Karpas-422 (cell line): ENCODE results near the gene PASK. TPM values are rescaled to one million over a fixed set of nuclear protein-coding genes. Genes with fewer than 3 reads are reported as not detected.

Source experiments
- DNase-seq: peaks from one replicate; pipeline ENCODE4 v3.0.0-alpha.2; 2015
- H2AFZ ChIP-seq: fragments of 200-600 bp; sonication (generic); 2 replicates; pipeline ENCODE4 v1.6.1; 2014; ENCODE audit warnings: antibody characterized with exemption, low read length, mixed read lengths
- H3K27ac ChIP-seq: fragments of 200-600 bp; sonication (generic); 2 replicates; pipeline ENCODE4 v1.5.1; 2014; ENCODE audit warnings: mild to moderate bottlenecking, low read length, moderate library complexity
- H3K27me3 ChIP-seq: fragments of 200-600 bp; sonication (generic); 2 replicates; pipeline ENCODE4 v1.6.1; 2014; ENCODE audit warnings: low read length, mixed read lengths
- H3K36me3 ChIP-seq: fragments of 200-600 bp; sonication (generic); 2 replicates; pipeline ENCODE4 v1.6.1; 2014; ENCODE audit warnings: low read length, mixed read lengths; ENCODE audit not compliant: insufficient read depth
- H3K4me1 ChIP-seq: fragments of 200-600 bp; sonication (generic); 2 replicates; pipeline ENCODE4 v1.6.1; 2014; ENCODE audit warnings: mild to moderate bottlenecking, low read length, mixed read lengths
- H3K4me2 ChIP-seq: fragments of 200-600 bp; sonication (generic); 2 replicates; pipeline ENCODE4 v1.6.1; 2014; ENCODE audit warnings: low read length, low read depth, mild to moderate bottlenecking; ENCODE audit not compliant: poor library complexity, severe bottlenecking
- H3K4me3 ChIP-seq: fragments of 200-600 bp; sonication (generic); 2 replicates; pipeline ENCODE4 v1.5.1; 2014; ENCODE audit warnings: mild to moderate bottlenecking, antibody characterized with exemption, low read length, mixed read lengths
- H3K79me2 ChIP-seq: fragments of 200-600 bp; sonication (generic); 2 replicates; pipeline ENCODE4 v1.6.1; 2014; ENCODE audit warnings: mild to moderate bottlenecking, low read length, mixed read lengths
- H3K9ac ChIP-seq: fragments of 200-600 bp; sonication (generic); 2 replicates; pipeline ENCODE4 v1.6.0; 2014; ENCODE audit warnings: low read length
- H3K9me2 ChIP-seq: fragments of 200-600 bp; sonication (generic), shearing (Covaris generic); replicated peaks from 2 replicates; pipeline ENCODE4 v1.6.0; 2014; ENCODE audit warnings: mild to moderate bottlenecking, low read length, moderate library complexity; ENCODE audit not compliant: insufficient read depth
- H3K9me3 ChIP-seq: fragments of 300-700, 200-600 bp; sonication (generic); 2 replicates; pipeline ENCODE4 v1.6.1; 2014; ENCODE audit warnings: low read length, mixed read lengths
- H4K20me1 ChIP-seq: fragments of 200-600 bp; sonication (generic); 2 replicates; pipeline ENCODE4 v1.6.1; 2014; ENCODE audit warnings: mild to moderate bottlenecking, antibody characterized with exemption, low read length, low read depth; ENCODE audit not compliant: insufficient read depth
- total RNA-seq: library from RNA; depleted of rRNA; stranded (reverse); fragments of >200 nt; shearing (Covaris generic); gene quantifications from 2 replicates; pipeline ENCODE4 v1.2.3, GENCODE V29; 2014; ENCODE audit warnings: low replicate concordance

Gene PASK
- total RNA-seq, 1 experiment from 2014 or later = 23.9 TPM

- no peaks in the 10 kb centered on the region for H3K9me3 ChIP-seq
- DNase-seq = no peak
- H3K4me1 ChIP-seq = no peaks in the 10 kb centered on the region
- no peak overlapping the region for H3K4me2 ChIP-seq
- no peak overlapping the region for H2AFZ ChIP-seq
- no peaks in the 10 kb centered on the region for H3K9me2 ChIP-seq
- H3K9ac ChIP-seq = no peak overlapping the region
- peaks cover 30% of the 10 kb centered on the region for H3K36me3 ChIP-seq
- H3K79me2 ChIP-seq = no peaks in the 10 kb centered on the region
- H3K4me3 ChIP-seq = no peak overlapping the region
- H3K27me3 ChIP-seq = no peaks in the 10 kb centered on the region
- H4K20me1 ChIP-seq = peaks cover 12% of the 10 kb centered on the region; the same call in 1 of the 2 replicates
- no peak overlapping the region for H3K27ac ChIP-seq
Observed at GRCh38 chr2:241088791-241089732, 60.2 kb downstream of the PASK start.

DNA sequence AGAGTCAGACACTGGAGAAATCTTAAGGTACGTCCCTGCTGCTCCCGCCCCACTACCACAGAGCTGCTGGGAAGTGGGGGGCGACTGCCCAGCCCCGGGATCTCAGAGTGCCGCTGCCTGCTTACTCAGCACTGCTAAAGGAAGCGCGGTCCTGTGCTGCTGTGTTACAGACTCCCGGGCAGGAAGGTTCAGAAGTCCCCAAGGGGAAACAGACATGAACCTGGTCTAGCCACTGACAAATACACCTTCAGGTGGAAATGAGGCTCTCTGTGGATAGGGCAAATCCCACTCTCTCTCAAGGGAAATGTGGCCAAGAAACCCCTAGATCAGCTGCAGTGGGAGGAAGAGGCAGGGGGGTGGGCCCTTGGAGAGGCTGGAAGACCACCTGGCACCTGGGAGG is 60.9 kb downstream of the PASK start:
- Histone ChIP-seq H3K9me3 (no peaks in the 10 kb centered on the region), H3K9me2 (no peaks in the 10 kb centered on the region), H2AFZ (no peak overlapping the region), H3K4me2 (no peak overlapping the region), H4K20me1 (peaks cover 12% of the 10 kb centered on the region; the same call in 1 of the 2 replicates), H3K27me3 (no peaks in the 10 kb centered on the region), H3K27ac (no peak overlapping the region), H3K4me3 (no peak overlapping the region), H3K4me1 (no peaks in the 10 kb centered on the region), H3K36me3 (peaks cover 30% of the 10 kb centered on the region), H3K9ac (no peak overlapping the region), H3K79me2 (no peaks in the 10 kb centered on the region)
- DNase-seq = no peak

GRCh38 chr2:241087420-241088268 is 61.6 kb downstream of the PASK start:
- H3K4me1 ChIP-seq = no peaks in the 10 kb centered on the region
- no peak overlapping the region for H3K4me3 ChIP-seq
- H4K20me1 ChIP-seq = peaks cover 12% of the 10 kb centered on the region; the same call in 1 of the 2 replicates
- H3K4me2 ChIP-seq = no peak overlapping the region
- H3K36me3 ChIP-seq = peaks cover 30% of the 10 kb centered on the region
- no peaks in the 10 kb centered on the region for H3K79me2 ChIP-seq
- H3K9me3 ChIP-seq = no peaks in the 10 kb centered on the region
- H2AFZ ChIP-seq = no peak overlapping the region
- H3K9ac ChIP-seq = no peak overlapping the region
- H3K27ac ChIP-seq = no peak overlapping the region
- no peaks in the 10 kb centered on the region for H3K9me2 ChIP-seq
- no peak for DNase-seq
- no peaks in the 10 kb centered on the region for H3K27me3 ChIP-seq

- H3K27ac ChIP-seq = no peak overlapping the region
Observed at GRCh38 chr2:241084856-241085444, 64.3 kb downstream of the PASK start.

GRCh38 chr2:241083091-241083415 is 66.2 kb downstream of the PASK start:
- Histone ChIP-seq H3K4me2 (no peak overlapping the region), H3K27me3 (no peaks in the 10 kb centered on the region), H3K4me1 (no peaks in the 10 kb centered on the region), H2AFZ (no peak overlapping the region), H3K36me3 (peaks cover 15% of the 10 kb centered on the region; the same call in 1 of the 2 replicates), H3K4me3 (no peak overlapping the region), H3K9ac (no peak overlapping the region), H3K9me2 (no peaks in the 10 kb centered on the region), H3K79me2 (no peaks in the 10 kb centered on the region), H3K9me3 (no peaks in the 10 kb centered on the region), H4K20me1 (no peaks in the 10 kb centered on the region), H3K27ac (no peak overlapping the region)
- DNase-seq = no peak

More at GRCh38 chr2:241084856-241085444, 64.3 kb downstream of the PASK start:
- H3K9me3 ChIP-seq = no peaks in the 10 kb centered on the region
- H2AFZ ChIP-seq = no peak overlapping the region
- no peak overlapping the region for H3K4me3 ChIP-seq
- H3K79me2 ChIP-seq = no peaks in the 10 kb centered on the region
- DNase-seq = no peak
- H3K9ac ChIP-seq = no peak overlapping the region
- H3K9me2 ChIP-seq = no peaks in the 10 kb centered on the region
- H3K36me3 ChIP-seq = peaks cover 30% of the 10 kb centered on the region
- H4K20me1 ChIP-seq = no peaks in the 10 kb centered on the region
- H3K4me2 ChIP-seq = no peak overlapping the region
- H3K27me3 ChIP-seq = no peaks in the 10 kb centered on the region
- H3K4me1 ChIP-seq = no peaks in the 10 kb centered on the region

- no peak for DNase-seq
- no peak overlapping the region for H3K4me2 ChIP-seq
- no peak overlapping the region for H3K27ac ChIP-seq
- H3K9me2 ChIP-seq = no peaks in the 10 kb centered on the region
- H3K9ac ChIP-seq = no peak overlapping the region
- no peaks in the 10 kb centered on the region for H3K79me2 ChIP-seq
- H4K20me1 ChIP-seq = no peaks in the 10 kb centered on the region
- no peak overlapping the region for H3K4me3 ChIP-seq
- H3K36me3 ChIP-seq = peaks cover 15% of the 10 kb centered on the region; the same call in 1 of the 2 replicates
- no peak overlapping the region for H2AFZ ChIP-seq
- H3K27me3 ChIP-seq = no peaks in the 10 kb centered on the region
- no peaks in the 10 kb centered on the region for H3K4me1 ChIP-seq
- H3K9me3 ChIP-seq = no peaks in the 10 kb centered on the region
Observed at GRCh38 chr2:241082341-241083090, 66.8 kb downstream of the PASK start.

DNA sequence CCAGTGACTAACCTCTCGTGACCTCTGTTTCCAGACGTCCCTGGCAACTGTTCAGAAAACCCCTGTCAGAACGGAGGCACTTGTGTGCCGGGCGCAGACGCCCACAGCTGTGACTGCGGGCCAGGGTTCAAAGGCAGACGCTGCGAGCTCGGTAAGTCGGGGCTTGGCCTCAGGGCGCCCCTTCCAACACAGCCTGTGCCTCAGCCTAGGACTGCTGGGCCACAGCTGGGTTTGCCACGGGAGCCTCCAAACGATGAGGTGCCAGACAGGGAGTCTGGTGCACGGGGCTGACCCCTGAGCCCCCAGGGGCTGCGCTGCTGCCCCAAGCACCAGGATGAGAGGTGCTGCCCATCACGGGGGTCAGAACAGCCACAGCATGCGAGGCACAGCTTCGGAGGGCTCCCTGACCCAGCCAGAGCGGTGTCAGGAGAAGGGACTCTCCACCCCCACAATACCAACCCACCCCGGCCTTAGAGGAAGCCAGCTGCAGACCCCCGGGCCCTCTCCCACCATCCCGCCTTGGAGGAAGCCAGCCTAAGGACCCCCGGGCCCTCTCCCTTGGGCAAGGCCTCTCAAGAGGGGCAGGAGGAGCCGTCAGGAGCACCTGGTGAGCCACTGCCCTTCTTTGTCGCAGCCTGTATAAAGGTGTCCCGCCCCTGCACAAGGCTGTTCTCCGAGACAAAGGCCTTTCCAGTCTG is 67.5 kb downstream of the PASK start:
- no peak overlapping the region for H3K4me3 ChIP-seq
- H3K9ac ChIP-seq = no peak overlapping the region
- peaks cover 9% of the 10 kb centered on the region; the same call in 1 of the 2 replicates for H3K36me3 ChIP-seq
- no peaks in the 10 kb centered on the region for H3K9me2 ChIP-seq
- DNase-seq = no peak
- no peaks in the 10 kb centered on the region for H3K9me3 ChIP-seq
- H3K79me2 ChIP-seq = no peaks in the 10 kb centered on the region
- H4K20me1 ChIP-seq = no peaks in the 10 kb centered on the region
- H3K27ac ChIP-seq = no peak overlapping the region
- no peaks in the 10 kb centered on the region for H3K4me1 ChIP-seq
- no peak overlapping the region for H2AFZ ChIP-seq
- no peak overlapping the region for H3K4me2 ChIP-seq
- no peaks in the 10 kb centered on the region for H3K27me3 ChIP-seq
